Prostate gland (tissue), 2 donors: ENCODE results near the gene SOST.

ENCODE experiments used
- CTCF ChIP-seq, 4 experiments: fragments of 200-600 bp in 2 of 4; fragments of 450-650 bp in 2 of 4; sonication (generic) in 2 of 4; IDR thresholded peaks; 1 replicate in 3 of 4; 2 replicates in 1 of 4; pipeline ENCODE4 v1.5.1; 2016 to 2019; ENCODE audit warnings: antibody characterized with exemption in 4 of 4, mild to moderate bottlenecking in 2 of 4, moderate library complexity in 2 of 4
- POLR2A ChIP-seq: fragments of 450-650 bp; IDR thresholded peaks from one replicate; pipeline ENCODE4 v1.6.1; 2016; ENCODE audit warnings: antibody characterized with exemption, mild to moderate bottlenecking
- POLR2AphosphoS5 ChIP-seq: sonication (generic); formaldehyde crosslinking; IDR thresholded peaks from one replicate; pipeline ENCODE4 v1.6.1; 2017; ENCODE audit warnings: antibody characterized with exemption

- TF ChIP-seq CTCF (IDR thresholded peaks at IDR 0.05) (no peak), POLR2AphosphoS5 (no peak), POLR2A (no peak)
Measured at GRCh38 chr17:43787728-43788127, 29.1 kb upstream of the SOST start.
